HCT116 (cell line): ENCODE data around the gene ARPC1A. TPM values are rescaled to one million over a fixed set of nuclear protein-coding genes. Genes with fewer than 3 reads are reported as not detected.
A peak's percentile ranks its signal among the peaks of the same experiment; 100 is the strongest.

Experiments used
- ATAC-seq: fragments of 200-7000 bp; cut with Tn5 transposase; 2 replicates; pipeline ENCODE4 v1.9.1; 2020; ENCODE audit warnings: mild to moderate bottlenecking, moderate library complexity
- Bru-seq: library from RNA; stranded (reverse); fragments of 400-500 nt; gene quantifications from one replicate; lab custom pipeline; 2021; lab: Mats Ljungman, UMichigan
- BruChase-seq, 2 experiments: library from RNA; stranded (reverse); fragments of 400-500 nt; gene quantifications; one replicate each; lab custom pipeline; 2021; lab: Mats Ljungman, UMichigan
- BruUV-seq: library from RNA; stranded (reverse); fragments of 400-500 nt; replicated peaks from 2 replicates; lab custom pipeline; 2021; lab: Mats Ljungman, UMichigan
- CTCF ChIA-PET: fragments of 300-600 bp; sonication (Branson Sonifier 250); formaldehyde crosslinking; loops from one replicate; lab custom pipeline; 2021; ENCODE audit warnings: antibody characterized with exemption; lab: Charles Lee
- POLR2A ChIA-PET: fragments of 300-600, 350-600 bp; sonication (Branson Sonifier 250); formaldehyde crosslinking; loops from one replicate; lab custom pipeline; 2021; ENCODE audit warnings: antibody characterized with exemption; lab: Charles Lee
- RAD21 ChIA-PET, 2 experiments: fragments of 300-600 bp; sonication (Branson Sonifier 250); formaldehyde crosslinking; loops; one replicate each; lab custom pipeline; 2023; ENCODE audit warnings: low total read pairs in 2 of 2; ENCODE audit not compliant: uncharacterized antibody in 2 of 2, unreplicated experiment in 2 of 2, low non-redundant PET in 1 of 2; lab: Charles Lee
- DNase-seq: peaks from one replicate; pipeline ENCODE4 v3.0.0-alpha.2; 2010; ENCODE audit warnings: low read depth, low spot score
- H2AFZ ChIP-seq: fragments of 200-600 bp; shearing (Covaris generic), sonication (generic); 2 replicates; pipeline ENCODE4 v1.6.1; 2017; ENCODE audit warnings: low read depth, mixed run types, mixed read lengths, antibody characterized with exemption, low read length; ENCODE audit not compliant: poor library complexity, severe bottlenecking
- H3K27ac ChIP-seq: 2 replicates; pipeline ENCODE4 v1.5.1; 2012; ENCODE audit warnings: low read depth, low read length
- H3K27me3 ChIP-seq: fragments of 200-600 bp; sonication (generic); 2 replicates; pipeline ENCODE4 v1.6.1; 2016; ENCODE audit warnings: mixed run types, low read length, mixed read lengths; ENCODE audit not compliant: insufficient read depth
- H3K36me3 ChIP-seq, 2 experiments: fragments of 200-500 bp in 1 of 2; fragments of 200-600 bp in 1 of 2; sonication (Bioruptor generic) in 1 of 2; sonication (generic) in 1 of 2; 2 replicates each; pipeline versions ENCODE4 v1.5.1 to v1.6.1; 2014 to 2016; ENCODE audit warnings: low read length in 2 of 2, inconsistent platforms in 1 of 2, mixed read lengths in 1 of 2, mixed run types in 1 of 2; ENCODE audit not compliant: insufficient read depth in 2 of 2, control insufficient read depth in 1 of 2
- H3K4me1 ChIP-seq, 2 experiments: fragments of 200-600 bp in 1 of 2; sonication (generic) in 1 of 2; 2 replicates each; pipeline versions ENCODE4 v1.5.1 to v1.6.1; 2012 to 2017; ENCODE audit warnings: low read length in 2 of 2, inconsistent platforms in 1 of 2, mild to moderate bottlenecking in 1 of 2, mixed read lengths in 1 of 2, mixed run types in 1 of 2, moderate library complexity in 1 of 2; ENCODE audit not compliant: insufficient read depth in 2 of 2, control insufficient read depth in 1 of 2
- H3K4me2 ChIP-seq: fragments of 200-600 bp; sonication (generic); 2 replicates; pipeline ENCODE4 v1.6.1; 2017; ENCODE audit warnings: mixed run types, low read length, mixed read lengths
- H3K4me3 ChIP-seq, 2 experiments: fragments of 200-600 bp in 1 of 2; sonication (generic) in 1 of 2; replicated peaks in 1 of 2; 2 replicates each; pipeline ENCODE4 v1.5.1; 2011 to 2016; ENCODE audit warnings: low read length in 2 of 2, control low read depth in 1 of 2, low read depth in 1 of 2, mild to moderate bottlenecking in 1 of 2, mixed read lengths in 1 of 2, mixed run types in 1 of 2
- H3K79me2 ChIP-seq: fragments of 200-600 bp; sonication (generic); 2 replicates; pipeline ENCODE4 v1.6.1; 2017; ENCODE audit warnings: mild to moderate bottlenecking, mixed run types, low read length, moderate library complexity, mixed read lengths; ENCODE audit not compliant: insufficient read depth
- H3K9ac ChIP-seq: fragments of 200-600 bp; sonication (generic); 2 replicates; pipeline ENCODE4 v1.6.1; 2016; ENCODE audit warnings: low read length, mixed read lengths
- H3K9me2 ChIP-seq: fragments of 200-600 bp; sonication (generic), shearing (Covaris generic); 2 replicates; pipeline ENCODE4 v1.6.1; 2017; ENCODE audit warnings: mixed run types, mild to moderate bottlenecking, moderate library complexity; ENCODE audit not compliant: insufficient read depth
- H3K9me3 ChIP-seq, 2 experiments: fragments of 200-500 bp in 1 of 2; fragments of 200-600 bp in 1 of 2; sonication (Bioruptor generic) in 1 of 2; sonication (generic) in 1 of 2; 2 replicates each; pipeline ENCODE4 v1.6.1; 2014 to 2017; ENCODE audit warnings: low read length in 2 of 2, mixed read lengths in 2 of 2, inconsistent platforms in 1 of 2, low read depth in 1 of 2, mild to moderate bottlenecking in 1 of 2, mixed run types in 1 of 2, moderate library complexity in 1 of 2; ENCODE audit not compliant: control insufficient read depth in 1 of 2, insufficient read depth in 1 of 2
- H4K20me1 ChIP-seq: fragments of 200-600 bp; sonication (generic), shearing (Covaris generic); 2 replicates; pipeline ENCODE4 v1.6.1; 2017; ENCODE audit warnings: mixed run types, mild to moderate bottlenecking, moderate library complexity; ENCODE audit not compliant: insufficient read depth
- CBX3 ChIP-seq: IDR thresholded peaks from 2 replicates; pipeline ENCODE4 v1.6.1; 2012; ENCODE audit warnings: low read depth
- CEBPB ChIP-seq: IDR thresholded peaks from 2 replicates; pipeline ENCODE4 v1.6.1; 2012; ENCODE audit warnings: low read depth
- EGR1 ChIP-seq: IDR thresholded peaks from 2 replicates; pipeline ENCODE4 v1.6.1; 2012; ENCODE audit warnings: low read depth
- ELF1 ChIP-seq: IDR thresholded peaks from 2 replicates; pipeline ENCODE4 v1.6.1; 2012; ENCODE audit warnings: low read depth, borderline replicate concordance
- EZH2 ChIP-seq: fragments of 200-600 bp; sonication (generic); IDR thresholded peaks from 2 replicates; pipeline ENCODE4 v1.6.1; 2017; ENCODE audit warnings: antibody characterized with exemption, mixed run types
- EZH2phosphoT487 ChIP-seq: fragments of 200-600 bp; IDR thresholded peaks from 2 replicates; pipeline ENCODE4 v1.6.1; 2018; ENCODE audit warnings: antibody characterized with exemption, borderline replicate concordance
- FOSL1 ChIP-seq: IDR thresholded peaks from 2 replicates; pipeline ENCODE4 v1.6.1; 2012; ENCODE audit warnings: low read depth
- JUND ChIP-seq: IDR thresholded peaks from 2 replicates; pipeline ENCODE4 v1.6.1; 2012
- POLR2A ChIP-seq: IDR thresholded peaks from 2 replicates; pipeline ENCODE4 v1.7.0; 2011; ENCODE audit warnings: borderline replicate concordance; ENCODE audit not compliant: insufficient read depth, insufficient read length; ENCODE audit errors: extremely low read depth
- POLR2AphosphoS5 ChIP-seq: IDR thresholded peaks from 2 replicates; pipeline ENCODE4 v1.6.1; 2011; ENCODE audit warnings: mild to moderate bottlenecking, low read depth, low read length, moderate library complexity
- RAD21 ChIP-seq: IDR thresholded peaks from 2 replicates; pipeline ENCODE4 v1.6.1; 2012; ENCODE audit warnings: low read depth, mild to moderate bottlenecking
- SIN3A ChIP-seq: IDR thresholded peaks from 2 replicates; pipeline ENCODE4 v1.6.1; 2012; ENCODE audit warnings: low read depth
- SP1 ChIP-seq: IDR thresholded peaks from 2 replicates; pipeline ENCODE4 v1.6.1; 2012; ENCODE audit warnings: low read depth
- SRF ChIP-seq: IDR thresholded peaks from 2 replicates; pipeline ENCODE4 v1.6.1; 2012; ENCODE audit warnings: low read depth
- TCF7L2 ChIP-seq: IDR thresholded peaks from 2 replicates; pipeline ENCODE4 v1.7.0; 2011; ENCODE audit warnings: borderline replicate concordance, inconsistent platforms; ENCODE audit not compliant: insufficient read depth, insufficient read length; ENCODE audit errors: extremely low read depth
- YY1 ChIP-seq: IDR thresholded peaks from 2 replicates; pipeline ENCODE4 v1.6.1; 2011; ENCODE audit warnings: low read length, low read depth, moderate library complexity, mild to moderate bottlenecking; ENCODE audit not compliant: insufficient replicate concordance; ENCODE audit errors: extremely low read depth
- ZFX ChIP-seq: fragments of 450-650 bp; IDR thresholded peaks from 2 replicates; pipeline ENCODE4 v1.6.1; 2017
- ZNF274 ChIP-seq: fragments of 200-500 bp; sonication (Bioruptor generic); IDR thresholded peaks from 2 replicates; pipeline ENCODE4 v1.6.1; 2014; ENCODE audit warnings: mild to moderate bottlenecking, low read depth, low read length, inconsistent platforms
- intact Hi-C: fragments of 100-400 bp; cut with micrococcal nuclease; formaldehyde crosslinking; loops from 2 replicates; pipeline ENCODE4 v1.10.0; 2022
- long read RNA-seq: library from polyadenylated mRNA; unstranded; transcript quantifications from one replicate; pipeline ENCODE4 v2.0.0, GENCODE V29; 2021; ENCODE audit not compliant: unreplicated experiment
- polyA plus RNA-seq: library from polyadenylated mRNA; unstranded; fragments of >200 nt; gene quantifications from 2 replicates; pipeline ENCODE4 v1.2.1, GENCODE V29; 2012; ENCODE audit warnings: missing spikeins
- total RNA-seq: library from RNA; stranded (reverse); gene quantifications from one replicate; pipeline ENCODE4 v1.2.1, GENCODE V29; 2021; ENCODE audit not compliant: unreplicated experiment
- TF ChIP-seq, protein P1 (sequence below), 3 experiments: fragments of 200-600 bp in 1 of 3; sonication (generic) in 1 of 3; IDR thresholded peaks in 2 of 3; conservative IDR thresholded peaks in 1 of 3; 2 replicates each; pipeline ENCODE4 v1.5.1; 2012 to 2017; ENCODE audit warnings: low read depth in 2 of 3, low read length in 2 of 3, antibody characterized with exemption in 1 of 3, borderline replicate concordance in 1 of 3, control low read depth in 1 of 3, mild to moderate bottlenecking in 1 of 3, mixed read lengths in 1 of 3, mixed run types in 1 of 3, moderate library complexity in 1 of 3; ENCODE audit not compliant: insufficient read depth in 1 of 3
- TF ChIP-seq, protein P2 (sequence below): IDR thresholded peaks from 2 replicates; pipeline ENCODE4 v1.6.1; 2012
- TF ChIP-seq, protein P3 (sequence below): IDR thresholded peaks from 2 replicates; pipeline ENCODE4 v1.6.1; 2012
- TF ChIP-seq, protein P4 (sequence below): IDR thresholded peaks from 2 replicates; pipeline ENCODE4 v1.6.1; 2011; ENCODE audit warnings: mild to moderate bottlenecking, low read length, moderate library complexity; ENCODE audit not compliant: insufficient replicate concordance; ENCODE audit errors: extremely low read depth

Gene ARPC1A
- total RNA-seq (250 TPM), Bru-seq, nascent RNA (percentile 93 among the genes with signal in this experiment), BruChase-seq, experiment 1, labeled RNA remaining after a 6-hour chase (percentile 99 among the genes with signal in this experiment), BruChase-seq, experiment 2, labeled RNA remaining after a 2-hour chase (percentile 98 among the genes with signal in this experiment)
- polyA plus RNA-seq = 222 and 242 TPM in 2 replicates
- long read RNA-seq, transcript ARPC1A-201 (10 exons, 1,565 nt) = major isoform, 311 of 376 reads
- long read RNA-seq, partial matches to known transcripts = 35 of 376 reads
- long read RNA-seq, other reads (novel, unspliced or antisense) = 30 of 376 reads

DNA sequence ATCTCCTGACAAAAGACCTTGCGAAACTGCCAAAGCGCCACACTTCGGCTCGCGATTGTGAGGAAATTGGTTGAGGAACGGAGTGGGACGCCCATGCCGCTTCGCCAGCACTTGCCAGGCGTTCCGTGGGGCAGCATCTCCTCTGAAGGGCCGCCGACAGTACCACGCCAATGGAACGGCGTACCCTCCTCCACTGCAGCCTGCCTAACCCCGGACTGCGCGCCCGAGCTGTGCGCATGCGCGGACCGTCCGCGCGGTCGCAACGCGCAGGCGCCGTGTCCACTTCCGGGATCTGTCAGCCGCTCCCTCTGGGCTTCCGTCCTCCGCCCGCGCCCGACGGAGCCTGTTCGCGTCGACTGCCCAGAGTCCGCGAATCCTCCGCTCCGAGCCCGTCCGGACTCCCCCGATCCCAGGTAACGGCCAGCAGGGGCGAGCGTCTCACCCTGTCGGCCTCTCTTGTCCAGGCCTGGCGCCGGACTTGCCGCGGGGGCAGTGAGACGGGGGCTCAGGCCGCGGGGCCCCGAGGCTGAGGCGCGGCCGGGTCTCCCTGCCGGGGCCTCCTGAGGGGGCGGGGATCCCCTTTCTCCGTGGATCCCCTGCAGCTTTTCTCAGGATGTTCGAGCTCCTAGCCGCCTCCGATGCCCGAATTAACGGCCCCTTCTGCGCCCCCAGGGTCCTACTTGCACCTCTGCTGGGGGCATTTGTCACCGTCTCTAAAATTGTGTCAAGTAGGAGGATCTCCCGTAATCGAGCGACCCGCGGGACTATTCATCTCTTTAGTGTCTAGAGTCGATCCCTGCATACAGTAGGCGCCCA lies at the start of gene ARPC1A:
Gene ARPC1A (plus strand): TSS at position 307 of the 816 bp plus-strand sequence. CDS start 7,456 bp downstream, outside the sequence.
- no peaks in the 10 kb centered on the region for H4K20me1 ChIP-seq
- H2AFZ ChIP-seq = no peak within 1 kb of the TSS
- DNase-seq = peak; percentile 80
- H3K4me2 ChIP-seq = peak within 1 kb of the TSS; percentile 83
- H3K4me3 ChIP-seq = peak within 1 kb of the TSS; percentile 73 to 99
- H3K9me2 ChIP-seq = no peaks in the 10 kb centered on the region
- peaks cover 56% of the 10 kb centered on the region for H3K79me2 ChIP-seq
- ChIA-PET CTCF (interaction anchor here (0.6 kb wide), 1 partner anchor 10 kb away, joined by 5 read pairs; no protein-coding TSS in a partner anchor), POLR2A (no interaction called here), RAD21 (no interaction called here)
- intact Hi-C loops = no loop called here
- BruUV-seq = no TSS peak
- peak within 1 kb of the TSS; percentile 97 for H3K9ac ChIP-seq
- peak; percentile 91 for ATAC-seq
- H3K27me3 ChIP-seq = no peaks in the 10 kb centered on the region
- H3K9me3 ChIP-seq = no peaks in the 10 kb centered on the region
- H3K4me1 ChIP-seq = peaks cover 22 to 43% of the 10 kb centered on the region in 2 experiments
- H3K36me3 ChIP-seq = no peaks in the 10 kb centered on the region
- H3K27ac ChIP-seq = peak within 1 kb of the TSS; percentile 84
- TF ChIP-seq ZFX (peak; percentile 87; the same call in 1 of the 2 replicates), POLR2A (peak; percentile 95), SRF (no peak), POLR2AphosphoS5 (peak; percentile 97), CBX3 (0 out of 2 replicates have a peak, but pooled peaks have one; percentile 55), ZNF274 (no peak), CEBPB (no peak), YY1 (peak; percentile 63), JUND (no peak), EGR1 (peak; percentile 67; the same call in 1 of the 2 replicates), FOSL1 (no peak), SIN3A (peak; percentile 91), TCF7L2 (peak; percentile 65), ELF1 (peak; percentile 99), EZH2 (no peak), RAD21 (no peak), EZH2phosphoT487 (no peak), SP1 (no peak; the same call in 1 of the 2 replicates)
- TF ChIP-seq, protein P1, sequence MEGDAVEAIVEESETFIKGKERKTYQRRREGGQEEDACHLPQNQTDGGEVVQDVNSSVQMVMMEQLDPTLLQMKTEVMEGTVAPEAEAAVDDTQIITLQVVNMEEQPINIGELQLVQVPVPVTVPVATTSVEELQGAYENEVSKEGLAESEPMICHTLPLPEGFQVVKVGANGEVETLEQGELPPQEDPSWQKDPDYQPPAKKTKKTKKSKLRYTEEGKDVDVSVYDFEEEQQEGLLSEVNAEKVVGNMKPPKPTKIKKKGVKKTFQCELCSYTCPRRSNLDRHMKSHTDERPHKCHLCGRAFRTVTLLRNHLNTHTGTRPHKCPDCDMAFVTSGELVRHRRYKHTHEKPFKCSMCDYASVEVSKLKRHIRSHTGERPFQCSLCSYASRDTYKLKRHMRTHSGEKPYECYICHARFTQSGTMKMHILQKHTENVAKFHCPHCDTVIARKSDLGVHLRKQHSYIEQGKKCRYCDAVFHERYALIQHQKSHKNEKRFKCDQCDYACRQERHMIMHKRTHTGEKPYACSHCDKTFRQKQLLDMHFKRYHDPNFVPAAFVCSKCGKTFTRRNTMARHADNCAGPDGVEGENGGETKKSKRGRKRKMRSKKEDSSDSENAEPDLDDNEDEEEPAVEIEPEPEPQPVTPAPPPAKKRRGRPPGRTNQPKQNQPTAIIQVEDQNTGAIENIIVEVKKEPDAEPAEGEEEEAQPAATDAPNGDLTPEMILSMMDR (IDR thresholded peaks at IDR 0.05 in 2 of 3, conservative IDR thresholded peaks at IDR 0.05 in 1 of 3; ENCODE audit: borderline replicate concordance in 1 of 3, insufficient read depth in 1 of 3, low read depth in 2 of 3, low read length in 2 of 3) = 0 out of 6 replicates have a peak, but pooled peaks of 1 of the 3 experiments have one; percentile 12
- TF ChIP-seq, protein P2, sequence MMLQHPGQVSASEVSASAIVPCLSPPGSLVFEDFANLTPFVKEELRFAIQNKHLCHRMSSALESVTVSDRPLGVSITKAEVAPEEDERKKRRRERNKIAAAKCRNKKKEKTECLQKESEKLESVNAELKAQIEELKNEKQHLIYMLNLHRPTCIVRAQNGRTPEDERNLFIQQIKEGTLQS = no peak
- TF ChIP-seq, protein P3, sequence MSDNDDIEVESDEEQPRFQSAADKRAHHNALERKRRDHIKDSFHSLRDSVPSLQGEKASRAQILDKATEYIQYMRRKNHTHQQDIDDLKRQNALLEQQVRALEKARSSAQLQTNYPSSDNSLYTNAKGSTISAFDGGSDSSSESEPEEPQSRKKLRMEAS = peak; percentile 56; the same call in 1 of the 2 replicates
- TF ChIP-seq, protein P4, sequence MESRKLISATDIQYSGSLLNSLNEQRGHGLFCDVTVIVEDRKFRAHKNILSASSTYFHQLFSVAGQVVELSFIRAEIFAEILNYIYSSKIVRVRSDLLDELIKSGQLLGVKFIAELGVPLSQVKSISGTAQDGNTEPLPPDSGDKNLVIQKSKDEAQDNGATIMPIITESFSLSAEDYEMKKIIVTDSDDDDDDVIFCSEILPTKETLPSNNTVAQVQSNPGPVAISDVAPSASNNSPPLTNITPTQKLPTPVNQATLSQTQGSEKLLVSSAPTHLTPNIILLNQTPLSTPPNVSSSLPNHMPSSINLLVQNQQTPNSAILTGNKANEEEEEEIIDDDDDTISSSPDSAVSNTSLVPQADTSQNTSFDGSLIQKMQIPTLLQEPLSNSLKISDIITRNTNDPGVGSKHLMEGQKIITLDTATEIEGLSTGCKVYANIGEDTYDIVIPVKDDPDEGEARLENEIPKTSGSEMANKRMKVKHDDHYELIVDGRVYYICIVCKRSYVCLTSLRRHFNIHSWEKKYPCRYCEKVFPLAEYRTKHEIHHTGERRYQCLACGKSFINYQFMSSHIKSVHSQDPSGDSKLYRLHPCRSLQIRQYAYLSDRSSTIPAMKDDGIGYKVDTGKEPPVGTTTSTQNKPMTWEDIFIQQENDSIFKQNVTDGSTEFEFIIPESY = peak; percentile 72
